Right lung (tissue), 5 donors: ENCODE measurements around the gene B3GNT9. TPM values are rescaled to one million over a fixed set of nuclear protein-coding genes. Genes with fewer than 3 reads are reported as not detected.

ENCODE experiments used
- DNase-seq, 2 donors: peaks; one replicate each; pipeline ENCODE4 v3.0.0-alpha.2; 2013
- polyA plus RNA-seq, 5 donors: library from polyadenylated mRNA; unstranded; fragments of 120-200 nt; gene quantifications; one replicate each; pipeline versions ENCODE4 v1.2.1 to v1.2.3, GENCODE V29; 2013; ENCODE audit warnings: inconsistent platforms in 1 of 5, low replicate concordance in 1 of 5; ENCODE audit not compliant: insufficient read length in 5 of 5, insufficient read depth in 1 of 5

The B3GNT9 gene
- polyA plus RNA-seq, 5 donors, result 16.4 to 30.4 (median 18.7) TPM

- no peak for DNase-seq
Measured at GRCh38 chr16:67169642-67170167, 18.9 kb upstream of the B3GNT9 start.

- no peak for DNase-seq
Measured at GRCh38 chr16:67169011-67169451, 18.2 kb upstream of the B3GNT9 start.

- DNase-seq, result no peak
Measured at GRCh38 chr16:67167588-67167987, 16.8 kb upstream of the B3GNT9 start.

- DNase-seq, result no peak
Measured at GRCh38 chr16:67166598-67167168, 15.9 kb upstream of the B3GNT9 start.

GRCh38 chr16:67166110-67166547 is 15.3 kb upstream of the B3GNT9 start:
- DNase-seq, result no peak

- no peak for DNase-seq
Measured at GRCh38 chr16:67165121-67166078, 14.6 kb upstream of the B3GNT9 start.

GRCh38 chr16:67164599-67165061 is 13.8 kb upstream of the B3GNT9 start, which contains the start of gene HSF4:
Gene HSF4, plus strand, starts transcription at chr16:67164745. Its CDS starts 67 bp downstream, at chr16:67164812.
- DNase-seq, result no peak

- DNase-seq, result no peak
Measured at GRCh38 chr16:67163999-67164558, 13.3 kb upstream of the B3GNT9 start.

- DNase-seq, result no peak
Measured at GRCh38 chr16:67163164-67163998, 12.6 kb upstream of the B3GNT9 start.

GRCh38 chr16:67162506-67163163 is 11.8 kb upstream of the B3GNT9 start:
- no peak for DNase-seq

GRCh38 chr16:67161595-67162058 is 10.8 kb upstream of the B3GNT9 start:
- DNase-seq, result no peak

- no peak for DNase-seq
Measured at GRCh38 chr16:67158637-67159600, 8.1 kb upstream of the B3GNT9 start.

- DNase-seq, result no peak
Measured at GRCh38 chr16:67157892-67158635, 7.3 kb upstream of the B3GNT9 start.

- no peak for DNase-seq
Measured at GRCh38 chr16:67157106-67157748, 6.4 kb upstream of the B3GNT9 start.

- DNase-seq, result no peak
Measured at GRCh38 chr16:67156143-67156844, 5.5 kb upstream of the B3GNT9 start.

- DNase-seq, result peak; percentile 74 to 77
Measured at GRCh38 chr16:67155295-67156142, 4.7 kb upstream of the B3GNT9 start.
